ENCODE measurements around the gene NFKB1. TPM values are rescaled to one million over a fixed set of nuclear protein-coding genes. Genes with fewer than 3 reads are reported as not detected.
"Not testable (repeated sequence)": the region's sequence is repeated elsewhere in the genome, so short reads cannot be mapped to it uniquely, and the experiment has no call there.

NFKB1 gene
- total RNA-seq, 6 experiments from 2014 or later, result 21.7 to 31.3 (median 27.5) TPM

DNA sequence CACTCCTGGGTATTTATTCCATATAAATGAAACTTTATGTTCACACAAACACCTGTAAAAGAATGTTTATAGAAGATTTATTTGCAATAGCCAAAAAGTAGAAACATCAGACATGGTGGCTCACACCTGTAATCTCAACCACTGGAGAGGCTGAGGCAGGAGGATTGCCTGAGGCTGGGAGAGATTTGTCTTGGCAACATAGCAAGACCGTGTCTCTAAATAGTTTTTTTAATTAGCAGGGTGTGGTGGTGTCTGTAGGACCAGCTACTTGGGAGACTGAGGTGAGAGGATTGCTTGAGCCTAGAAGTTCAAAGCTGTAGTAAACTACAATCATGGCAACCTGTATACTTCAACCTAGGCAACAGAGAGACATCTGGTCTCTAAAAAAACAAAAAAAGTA, 27.7 kb upstream of the NFKB1 start:
- H3K27ac Mint-ChIP-seq, result no peak overlapping the region
- TF ChIP-seq, protein P1, sequence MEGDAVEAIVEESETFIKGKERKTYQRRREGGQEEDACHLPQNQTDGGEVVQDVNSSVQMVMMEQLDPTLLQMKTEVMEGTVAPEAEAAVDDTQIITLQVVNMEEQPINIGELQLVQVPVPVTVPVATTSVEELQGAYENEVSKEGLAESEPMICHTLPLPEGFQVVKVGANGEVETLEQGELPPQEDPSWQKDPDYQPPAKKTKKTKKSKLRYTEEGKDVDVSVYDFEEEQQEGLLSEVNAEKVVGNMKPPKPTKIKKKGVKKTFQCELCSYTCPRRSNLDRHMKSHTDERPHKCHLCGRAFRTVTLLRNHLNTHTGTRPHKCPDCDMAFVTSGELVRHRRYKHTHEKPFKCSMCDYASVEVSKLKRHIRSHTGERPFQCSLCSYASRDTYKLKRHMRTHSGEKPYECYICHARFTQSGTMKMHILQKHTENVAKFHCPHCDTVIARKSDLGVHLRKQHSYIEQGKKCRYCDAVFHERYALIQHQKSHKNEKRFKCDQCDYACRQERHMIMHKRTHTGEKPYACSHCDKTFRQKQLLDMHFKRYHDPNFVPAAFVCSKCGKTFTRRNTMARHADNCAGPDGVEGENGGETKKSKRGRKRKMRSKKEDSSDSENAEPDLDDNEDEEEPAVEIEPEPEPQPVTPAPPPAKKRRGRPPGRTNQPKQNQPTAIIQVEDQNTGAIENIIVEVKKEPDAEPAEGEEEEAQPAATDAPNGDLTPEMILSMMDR (IDR thresholded peaks at IDR 0.05), result no peak
- H3K9me3 Mint-ChIP-seq, result no peaks in the 10 kb centered on the region
- H3K4me3 Mint-ChIP-seq, result no peak overlapping the region
- no peaks in the 10 kb centered on the region for H3K36me3 Mint-ChIP-seq (ENCODE audit: low read depth)
- peaks cover 10% of the 10 kb centered on the region for H3K4me1 Mint-ChIP-seq (ENCODE audit: low read depth)
- DNase-seq, result no peak
- peaks cover 23% of the 10 kb centered on the region for H3K27me3 Mint-ChIP-seq (ENCODE audit: insufficient read depth)

DNA sequence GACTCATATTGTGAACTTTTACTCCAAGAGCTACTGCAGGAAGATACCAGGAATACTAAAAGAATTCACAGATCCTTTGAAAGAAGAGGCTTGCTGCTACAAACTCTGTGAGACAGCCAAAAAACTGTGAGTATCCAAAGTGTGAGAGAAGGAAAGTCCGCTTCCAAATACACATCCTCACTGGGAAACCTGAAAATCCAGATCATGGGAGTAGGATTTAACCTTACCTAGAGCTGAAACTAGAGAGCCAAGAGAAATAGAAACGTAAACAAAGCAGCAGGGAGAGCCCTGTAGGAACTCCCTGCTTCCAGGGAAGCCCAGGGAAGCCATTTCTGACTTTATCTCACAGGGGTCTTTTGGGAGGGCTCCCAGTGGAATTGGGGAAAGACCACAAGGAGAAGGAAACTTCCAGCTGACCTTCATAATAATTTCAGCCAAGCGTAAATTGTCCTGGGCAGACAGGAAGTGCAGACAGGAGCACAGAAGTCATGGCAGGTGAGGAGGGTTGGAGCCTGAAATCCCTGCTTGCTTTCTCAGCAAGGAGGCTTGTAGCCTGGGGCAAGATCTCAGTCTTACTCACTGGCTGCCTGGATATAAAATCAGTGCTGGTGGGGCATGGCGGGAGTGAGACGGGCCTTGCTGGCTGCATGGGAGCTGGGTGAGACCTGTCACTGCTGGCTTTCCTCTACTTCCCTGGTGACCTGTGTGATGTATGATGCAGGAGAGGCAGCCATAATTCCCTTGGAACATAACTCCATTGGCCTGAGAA, 26.2 kb upstream of the NFKB1 start:
- peaks cover 8% of the 10 kb centered on the region for H3K36me3 Mint-ChIP-seq (ENCODE audit: low read depth)
- peaks cover 23% of the 10 kb centered on the region for H3K27me3 Mint-ChIP-seq (ENCODE audit: insufficient read depth)
- TF ChIP-seq, protein P1 (IDR thresholded peaks at IDR 0.05), result no peak
- peaks cover 11% of the 10 kb centered on the region for H3K9me3 Mint-ChIP-seq
- DNase-seq, result no peak
- peaks cover 10% of the 10 kb centered on the region for H3K4me1 Mint-ChIP-seq (ENCODE audit: low read depth)
- no peak overlapping the region for H3K27ac Mint-ChIP-seq
- no peak overlapping the region for H3K4me3 Mint-ChIP-seq

DNA sequence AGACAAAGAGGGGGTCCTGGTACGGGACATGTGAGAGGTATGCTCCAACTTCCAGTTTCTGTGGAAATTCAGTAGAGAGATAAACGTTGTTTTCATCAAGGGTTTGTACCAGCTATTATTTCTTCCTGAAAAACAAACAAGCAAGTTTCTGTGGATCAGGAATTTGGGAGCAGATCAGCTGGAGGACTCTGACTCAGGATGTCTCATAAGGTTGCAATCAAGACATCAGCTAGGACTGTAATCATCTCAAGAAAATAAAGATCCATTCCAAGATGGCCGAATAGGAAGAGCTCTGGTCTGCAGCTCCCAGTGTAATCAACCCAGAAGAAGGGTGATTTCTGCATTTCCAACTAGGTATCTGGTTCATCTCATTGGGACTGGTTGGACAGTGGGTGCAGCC, 23.5 kb upstream of the NFKB1 start:
- Mint-ChIP-seq H3K27me3 (ENCODE audit: insufficient read depth) (peaks cover 21% of the 10 kb centered on the region), H3K4me3 (peak overlapping the region; percentile 0; the same call in 1 of the 2 replicates), H3K36me3 (ENCODE audit: low read depth) (peaks cover 8% of the 10 kb centered on the region), H3K27ac (no peak overlapping the region; the same call in 1 of the 2 replicates), H3K9me3 (peaks cover 13% of the 10 kb centered on the region), H3K4me1 (ENCODE audit: low read depth) (peaks cover 10% of the 10 kb centered on the region)
- peak; percentile 27 for DNase-seq
- TF ChIP-seq, protein P1 (IDR thresholded peaks at IDR 0.05), result no peak

DNA sequence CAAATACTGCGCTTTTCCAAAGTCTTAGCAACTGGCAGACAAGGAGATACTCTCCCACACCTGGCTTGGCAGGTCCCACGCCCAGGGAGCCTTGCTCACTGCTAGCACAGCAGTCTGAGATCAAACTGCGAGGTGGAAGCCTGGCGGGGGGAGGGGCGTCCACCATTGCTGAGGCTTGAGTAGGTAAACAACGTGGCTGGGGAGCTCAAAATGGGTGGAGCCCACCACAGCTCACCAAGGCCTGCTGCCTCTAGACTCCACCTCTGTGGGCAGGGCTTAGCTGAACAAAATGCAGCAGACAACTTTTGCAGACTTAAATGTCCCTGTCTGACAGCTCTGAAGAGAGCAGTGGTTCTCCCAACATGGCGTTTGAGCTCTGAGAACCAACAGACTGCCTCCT, 23.0 kb upstream of the NFKB1 start:
- Mint-ChIP-seq H3K4me1 (ENCODE audit: low read depth) (peaks cover 10% of the 10 kb centered on the region), H3K27ac (no peak overlapping the region), H3K27me3 (ENCODE audit: insufficient read depth) (peaks cover 20% of the 10 kb centered on the region), H3K4me3 (no peak overlapping the region), H3K36me3 (ENCODE audit: low read depth) (peaks cover 8% of the 10 kb centered on the region), H3K9me3 (peaks cover 13% of the 10 kb centered on the region)
- DNase-seq, result no peak
- TF ChIP-seq, protein P1 (IDR thresholded peaks at IDR 0.05), result no peak

DNA sequence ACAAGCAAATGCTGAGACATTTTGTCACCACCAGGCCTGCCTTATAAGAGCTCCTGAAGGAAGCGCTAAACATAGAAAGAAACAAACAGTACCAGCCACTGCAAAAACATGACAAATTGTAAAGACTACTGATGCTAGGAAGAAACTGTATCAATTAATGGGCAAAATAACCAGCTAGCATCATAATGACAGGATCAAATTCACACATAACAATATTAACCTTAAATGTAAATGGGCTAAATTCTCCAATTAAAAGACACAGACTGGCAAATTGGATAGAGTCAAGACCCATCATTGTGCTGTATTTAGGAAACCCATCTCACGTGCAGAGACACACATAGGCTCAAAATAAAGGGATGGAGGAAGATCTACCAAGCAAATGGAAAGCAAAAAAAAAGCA, 21.3 kb upstream of the NFKB1 start:
- DNase-seq; H3K27ac Mint-ChIP-seq; H3K4me3 Mint-ChIP-seq; H3K36me3 Mint-ChIP-seq (ENCODE audit: low read depth); H3K4me1 Mint-ChIP-seq (ENCODE audit: low read depth): not testable (repeated sequence)
- Mint-ChIP-seq H3K9me3 (peaks cover 17% of the 10 kb centered on the region), H3K27me3 (ENCODE audit: insufficient read depth) (peaks cover 14% of the 10 kb centered on the region)

DNA sequence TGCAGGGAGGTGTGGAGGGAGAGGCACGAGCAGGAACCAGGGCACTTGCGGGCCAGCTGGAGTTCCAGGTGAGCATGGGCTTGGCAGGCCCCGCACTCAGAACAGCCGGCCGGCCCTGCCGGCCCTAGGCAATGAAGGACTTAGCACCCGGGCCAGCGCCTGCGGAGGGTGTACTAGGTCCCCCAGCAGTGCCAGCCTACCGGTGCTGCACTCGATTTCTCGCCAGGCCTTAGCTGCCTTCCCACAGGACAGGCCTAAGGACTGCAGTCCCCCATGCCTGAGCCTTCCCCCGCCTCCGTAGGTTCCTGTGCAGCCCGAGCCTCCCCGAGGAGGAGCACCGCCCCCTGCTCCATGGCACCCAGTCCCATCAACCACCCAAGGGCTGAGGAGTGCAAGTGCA, 18.0 kb upstream of the NFKB1 start:
- Mint-ChIP-seq H3K27ac (no peak overlapping the region), H3K36me3 (ENCODE audit: low read depth) (peaks cover 8% of the 10 kb centered on the region), H3K27me3 (ENCODE audit: insufficient read depth) (peaks cover 6% of the 10 kb centered on the region), H3K4me3 (no peak overlapping the region), H3K9me3 (peaks cover 17% of the 10 kb centered on the region), H3K4me1 (ENCODE audit: low read depth) (no peaks in the 10 kb centered on the region)
- no peak for DNase-seq
- TF ChIP-seq, protein P1 (IDR thresholded peaks at IDR 0.05), result no peak

DNA sequence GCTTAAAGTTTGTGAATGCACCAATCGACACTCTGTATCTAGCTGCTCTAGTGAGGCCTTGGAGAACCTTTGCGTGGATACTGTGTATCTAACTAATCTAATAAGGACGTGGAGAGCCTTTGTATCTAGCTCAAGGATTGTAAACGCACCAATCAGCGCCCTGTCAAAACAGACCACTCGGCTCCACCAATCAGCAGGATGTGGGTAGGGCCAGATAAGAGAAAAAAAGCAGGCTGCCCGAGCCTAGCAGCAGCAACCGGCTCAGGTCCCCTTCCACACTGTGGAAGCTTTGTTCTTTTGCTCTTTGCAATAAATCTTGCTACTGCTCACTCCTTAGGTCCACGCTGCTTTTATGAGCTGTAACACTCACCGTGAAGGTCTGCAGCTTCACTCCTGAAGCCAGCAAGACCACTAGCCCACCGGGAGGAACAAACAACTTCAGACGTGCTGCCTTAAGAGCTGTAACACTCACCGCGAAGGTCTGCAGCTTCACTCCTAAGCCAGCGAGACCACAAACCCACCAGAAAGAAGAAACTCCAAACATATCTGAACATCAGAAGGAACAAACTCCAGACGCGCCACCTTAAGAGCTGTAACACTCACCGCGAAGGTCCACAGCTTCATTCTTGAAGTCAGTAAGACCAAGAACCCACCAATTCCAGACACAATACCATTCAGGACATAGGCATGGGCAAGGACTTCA, 17.0 kb upstream of the NFKB1 start:
- DNase-seq; H3K27ac Mint-ChIP-seq; H3K4me1 Mint-ChIP-seq (ENCODE audit: low read depth); H3K36me3 Mint-ChIP-seq (ENCODE audit: low read depth); H3K27me3 Mint-ChIP-seq (ENCODE audit: insufficient read depth); H3K4me3 Mint-ChIP-seq: not testable (repeated sequence)
- H3K9me3 Mint-ChIP-seq, result peaks cover 14% of the 10 kb centered on the region

Data from HFFc6 (cell line).